Astrocyte (in vitro differentiated cells and primary cell): ENCODE measurements around the gene CD7.

Experiments used
- CTCF ChIP-seq: IDR thresholded peaks from 2 replicates; pipeline ENCODE4 v1.5.1; 2011; ENCODE audit warnings: low read depth, mild to moderate bottlenecking, inconsistent platforms, low read length, moderate library complexity; ENCODE audit not compliant: insufficient read depth
- EZH2 ChIP-seq: IDR thresholded peaks from 2 replicates; pipeline ENCODE4 v1.6.1; 2012; ENCODE audit warnings: mild to moderate bottlenecking, low read length, inconsistent platforms; ENCODE audit not compliant: insufficient read depth

- TF ChIP-seq CTCF (no peak), EZH2 (no peak)
Observed at GRCh38 chr17:82355770-82356427, 38.5 kb upstream of the CD7 start.
